ENCODE data around the gene NCKIPSD. TPM values are rescaled to one million over a fixed set of nuclear protein-coding genes. Genes with fewer than 3 reads are reported as not detected.

NCKIPSD gene
- total RNA-seq, 1 experiment from 2014 or later = 46.0 TPM

GRCh38 chr3:48674505-48674904 is 11.2 kb downstream of the NCKIPSD start:
- Mint-ChIP-seq H3K36me3 (ENCODE audit: insufficient read depth in 1 of 3, low read depth in 3 of 3) (peaks cover 28 to 81% (median 66%) of the 10 kb centered on the region in 3 experiments), H3K4me3 (no peak overlapping the region; a peak in 1 of 5 replicates), H3K4me1 (no peaks in the 10 kb centered on the region), H3K9me3 (no peaks in the 10 kb centered on the region), H3K27ac (no peak overlapping the region), H3K27me3 (ENCODE audit: low read depth) (no peaks in the 10 kb centered on the region)
- Histone ChIP-seq H3K18ac (ENCODE audit: insufficient read length, low read depth, low read length) (no peak overlapping the region), H2AFZ (ENCODE audit: low read length) (no peak overlapping the region), H3T11ph (ENCODE audit: low read length) (no peak overlapping the region), H2AK5ac (ENCODE audit: insufficient read length, low read length) (no peak overlapping the region), H3K4ac (ENCODE audit: low read depth, low read length) (no peak overlapping the region), H2BK5ac (ENCODE audit: insufficient read length, low read length) (no peak overlapping the region), H4K8ac (replicated peaks; ENCODE audit: insufficient read length, low read depth, low read length) (no peak overlapping the region), H2BK20ac (ENCODE audit: low read depth, low read length, poor library complexity, severe bottlenecking) (no peak overlapping the region), H2BK15ac (ENCODE audit: low read depth, low read length) (no peak overlapping the region), H4K20me1 (ENCODE audit: control insufficient read depth, insufficient read depth, insufficient read length) (no peaks in the 10 kb centered on the region), H2BK120ac (ENCODE audit: low read depth, low read length, poor library complexity, severe bottlenecking) (no peak overlapping the region), H3K4me2 (ENCODE audit: insufficient read depth, insufficient read length, low read length) (no peak overlapping the region), H3K23me2 (ENCODE audit: insufficient read length, low read depth, low read length, poor library complexity, severe bottlenecking) (no peaks in the 10 kb centered on the region), H2BK12ac (ENCODE audit: insufficient read length, low read depth, low read length) (no peak overlapping the region), H3K79me1 (ENCODE audit: insufficient read depth, low read depth, low read length, poor library complexity, severe bottlenecking) (no peaks in the 10 kb centered on the region), H3K9ac (ENCODE audit: extremely low read depth, insufficient read length, low read length) (no peak overlapping the region), H3K27me3 (ENCODE audit: insufficient read depth, low read length) (no peaks in the 10 kb centered on the region), H3K56ac (ENCODE audit: insufficient read length, low read depth, low read length) (no peak overlapping the region), H4K5ac (ENCODE audit: insufficient read length, low read depth, low read length) (no peak overlapping the region), H3K9me3 (ENCODE audit: control insufficient read depth, low read depth, low read length) (no peaks in the 10 kb centered on the region), H3K4me1 (ENCODE audit: insufficient read depth, low read length) (no peaks in the 10 kb centered on the region), H4K91ac (ENCODE audit: insufficient read length, low read depth, low read length) (no peak overlapping the region), H3K79me2 (ENCODE audit: insufficient read depth, low read length) (no peaks in the 10 kb centered on the region), H3K23ac (ENCODE audit: insufficient read length, low read depth, low read length) (no peak overlapping the region), H3K27ac (ENCODE audit: insufficient read length, low read depth, low read length) (no peak overlapping the region), H3K14ac (ENCODE audit: insufficient read depth, low read length) (no peak overlapping the region)
- TF ChIP-seq CTCF (conservative IDR thresholded peaks at IDR 0.05) = no peak
- no CpG with 5 or more reads among the region's 9 CpGs for WGBS (ENCODE audit: extremely low coverage, insufficient read length, low lambda C conversion rate)
- no peak for DNase-seq

All from H9 (cell line).